NB4 (cell line): Measurements from ENCODE around the gene ALPG.

Experiments
- CTCF ChIP-seq: IDR thresholded peaks from one replicate; pipeline ENCODE4 v1.5.1; 2012; ENCODE audit warnings: low read depth, low read length
- MAX ChIP-seq: IDR thresholded peaks from 2 replicates; pipeline ENCODE4 v1.6.1; 2011; ENCODE audit warnings: low read depth, low read length
- POLR2A ChIP-seq: IDR thresholded peaks from 2 replicates; pipeline ENCODE4 v1.6.1; 2011; ENCODE audit warnings: mild to moderate bottlenecking; ENCODE audit not compliant: insufficient read length; ENCODE audit errors: extremely low read depth

DNA sequence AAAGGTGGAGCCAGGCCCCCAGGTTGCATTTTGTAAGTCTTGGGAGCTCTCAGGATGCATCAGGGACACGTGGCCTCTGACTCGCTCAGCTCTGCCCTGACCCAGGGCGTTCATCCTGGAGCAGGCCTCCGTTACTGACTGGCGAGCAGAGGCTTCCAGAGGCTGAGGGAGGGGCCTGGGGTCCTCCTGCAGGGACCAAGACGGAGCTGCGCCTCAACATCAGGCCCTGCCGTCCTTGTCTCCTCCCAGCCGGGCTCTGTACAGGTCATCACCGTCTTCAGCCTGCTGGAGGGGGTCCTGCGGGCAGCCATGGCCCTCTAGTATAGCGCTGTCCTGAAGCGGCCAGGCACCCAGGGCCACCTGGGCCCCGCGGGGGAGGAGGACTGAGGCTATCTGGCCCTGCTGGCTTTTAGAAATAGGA is 38.3 kb upstream of the ALPG start:
- TF ChIP-seq CTCF (no peak), MAX (no peak), POLR2A (no peak)
